HG03469 (cell line): ENCODE data around the gene DISP3.

ENCODE experiments used
- ATAC-seq: cut with Tn5 transposase; IDR thresholded peaks from one replicate; pipeline ENCODE4 v1.9.1; 2021; ENCODE audit warnings: mild to moderate bottlenecking, moderate library complexity, moderate number of reproducible peaks; ENCODE audit not compliant: unreplicated experiment

DISP3 gene

DNA sequence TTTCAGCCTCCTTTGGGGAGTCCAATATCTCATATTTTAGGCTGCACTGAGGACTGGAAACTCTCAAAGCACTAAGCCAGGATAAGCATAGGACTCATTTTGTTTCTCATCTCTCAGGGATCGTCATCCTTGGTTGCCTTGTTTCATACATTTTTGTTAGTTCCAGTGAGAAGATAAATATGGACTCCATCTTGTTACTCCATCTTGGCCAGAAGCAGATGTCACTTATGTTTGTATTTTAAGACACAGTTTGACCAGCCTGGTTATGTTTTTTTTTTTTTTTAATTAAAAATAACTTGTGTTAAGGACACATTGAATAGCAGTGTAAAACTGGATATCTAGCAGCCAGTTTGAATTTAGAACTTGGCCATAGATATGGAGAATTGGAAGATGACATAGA lies 34.7 kb downstream of the DISP3 start:
- ATAC-seq: no peak

DNA sequence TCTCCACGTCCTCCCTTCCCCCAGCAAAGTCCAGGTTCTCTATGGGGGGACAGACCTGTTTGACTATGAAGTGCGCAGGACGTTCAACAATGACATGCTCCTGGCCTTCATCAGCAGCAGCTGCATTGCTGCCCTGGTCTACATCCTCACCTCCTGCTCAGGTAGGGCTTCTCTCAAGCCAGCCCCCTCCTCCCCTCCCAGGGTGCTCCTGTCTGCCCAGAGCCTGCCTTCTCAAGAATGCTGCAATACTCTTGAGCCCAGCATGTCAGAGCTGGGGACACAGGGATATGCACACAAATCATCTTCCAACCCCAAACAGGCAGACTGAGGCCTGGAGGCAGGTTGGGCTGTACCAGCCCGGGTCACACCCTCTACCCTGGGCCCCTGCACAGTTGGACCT lies 35.4 kb downstream of the DISP3 start:
- ATAC-seq: no peak

DNA sequence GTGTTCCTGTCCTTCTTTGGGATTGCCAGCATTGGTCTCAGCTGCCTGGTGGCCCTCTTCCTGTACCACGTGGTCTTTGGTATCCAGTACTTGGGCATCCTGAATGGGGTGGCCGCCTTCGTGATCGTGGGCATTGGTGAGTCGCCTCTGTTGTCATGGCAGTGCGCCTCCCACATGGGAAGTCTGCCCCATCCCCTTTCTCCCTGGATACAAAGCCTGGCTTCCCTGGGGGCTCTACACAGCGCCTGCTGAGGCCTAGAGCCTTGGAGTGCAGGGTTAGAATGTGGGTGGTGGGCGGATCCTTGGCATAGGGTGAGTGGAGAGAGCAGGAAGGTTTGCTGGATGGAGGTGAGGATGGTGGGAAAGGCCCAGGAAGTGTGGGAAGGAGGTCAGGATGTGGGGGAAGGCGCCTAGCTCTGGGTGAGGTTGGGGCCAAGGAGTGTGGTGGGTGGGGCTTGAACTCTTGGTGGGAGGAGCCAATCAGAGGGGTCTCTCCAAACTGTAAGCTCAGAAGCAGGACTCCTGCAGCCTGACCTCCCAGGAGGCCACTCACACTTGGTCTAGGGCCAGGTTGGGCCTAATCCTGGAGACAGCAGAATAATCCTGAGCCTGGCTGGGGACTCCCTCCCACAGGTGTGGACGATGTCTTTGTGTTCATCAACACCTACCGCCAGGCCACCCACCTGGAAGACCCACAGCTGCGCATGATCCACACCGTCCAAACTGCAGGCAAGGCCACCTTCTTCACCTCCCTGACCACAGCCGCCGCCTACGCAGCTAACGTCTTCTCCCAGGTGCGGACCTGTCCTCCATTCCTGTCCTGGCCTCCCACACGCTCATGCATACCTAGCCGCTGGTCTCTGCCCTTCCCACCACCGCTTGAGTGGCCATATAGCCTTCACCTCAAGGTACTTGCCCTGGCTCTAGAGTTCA lies 36.7 kb downstream of the DISP3 start:
- ATAC-seq: no peak

DNA sequence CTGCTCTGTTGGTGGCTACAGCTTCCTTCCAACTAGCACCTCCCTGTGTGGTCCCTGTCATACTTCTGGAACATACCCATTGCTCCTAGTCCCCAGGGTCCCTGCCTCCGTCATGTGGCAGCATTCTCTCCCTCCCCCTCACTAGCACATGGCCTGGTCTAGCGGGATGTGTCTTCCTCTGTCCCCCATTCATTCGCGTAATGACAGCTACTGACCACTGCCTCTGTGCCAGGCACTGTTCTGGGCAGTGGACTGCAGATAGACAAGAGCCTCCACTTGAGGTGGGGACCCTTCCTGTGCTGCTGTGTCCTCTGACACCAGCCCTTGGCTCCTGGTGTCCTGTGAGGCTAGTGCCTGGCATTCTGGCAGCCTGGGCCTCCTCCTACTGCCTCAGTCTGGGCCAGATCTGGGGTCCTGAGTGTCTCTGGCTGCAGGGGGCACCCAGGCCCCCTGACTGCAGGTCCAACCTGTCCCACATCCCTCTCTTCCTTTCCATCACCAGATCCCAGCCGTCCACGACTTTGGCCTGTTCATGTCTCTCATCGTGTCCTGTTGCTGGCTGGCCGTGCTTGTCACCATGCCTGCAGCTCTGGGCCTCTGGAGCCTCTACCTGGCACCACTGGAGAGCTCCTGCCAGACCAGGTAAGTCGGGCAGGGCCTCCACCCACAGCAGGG lies 38.1 kb downstream of the DISP3 start:
- ATAC-seq: no peak

DNA sequence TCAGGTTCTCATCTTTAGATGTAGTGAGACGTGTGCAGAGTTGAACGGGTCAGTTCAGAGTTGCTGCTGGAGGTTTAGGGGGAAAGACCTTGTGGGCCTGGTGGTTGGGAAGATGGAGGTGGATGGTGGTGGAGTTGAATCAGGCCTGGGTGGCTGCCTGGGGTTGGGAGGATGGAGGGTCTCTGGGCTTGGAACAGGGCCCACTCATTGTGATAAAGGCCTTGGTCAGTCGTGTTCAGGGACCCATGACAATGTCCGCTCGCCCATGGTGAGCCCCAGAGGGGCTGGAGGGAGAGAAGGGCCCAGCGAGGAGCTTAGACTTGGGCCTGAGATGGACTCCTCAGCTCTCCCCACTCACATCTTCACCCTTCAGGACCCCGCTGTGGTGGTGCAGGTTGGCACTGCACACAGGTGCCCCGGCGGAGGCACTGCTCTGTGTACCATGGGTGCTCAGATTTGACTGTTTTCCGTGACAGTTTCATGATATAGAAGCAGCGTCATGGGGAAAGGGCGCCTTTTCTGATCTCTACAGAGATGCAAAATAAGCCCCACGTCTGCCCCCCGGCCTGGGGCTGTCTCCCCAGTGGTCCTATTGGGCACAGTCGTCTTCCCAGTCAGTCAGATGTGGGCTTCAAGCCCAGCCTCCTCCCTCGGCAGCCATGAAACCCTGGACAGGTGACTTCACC lies 39.2 kb downstream of the DISP3 start:
- no peak for ATAC-seq

DNA sequence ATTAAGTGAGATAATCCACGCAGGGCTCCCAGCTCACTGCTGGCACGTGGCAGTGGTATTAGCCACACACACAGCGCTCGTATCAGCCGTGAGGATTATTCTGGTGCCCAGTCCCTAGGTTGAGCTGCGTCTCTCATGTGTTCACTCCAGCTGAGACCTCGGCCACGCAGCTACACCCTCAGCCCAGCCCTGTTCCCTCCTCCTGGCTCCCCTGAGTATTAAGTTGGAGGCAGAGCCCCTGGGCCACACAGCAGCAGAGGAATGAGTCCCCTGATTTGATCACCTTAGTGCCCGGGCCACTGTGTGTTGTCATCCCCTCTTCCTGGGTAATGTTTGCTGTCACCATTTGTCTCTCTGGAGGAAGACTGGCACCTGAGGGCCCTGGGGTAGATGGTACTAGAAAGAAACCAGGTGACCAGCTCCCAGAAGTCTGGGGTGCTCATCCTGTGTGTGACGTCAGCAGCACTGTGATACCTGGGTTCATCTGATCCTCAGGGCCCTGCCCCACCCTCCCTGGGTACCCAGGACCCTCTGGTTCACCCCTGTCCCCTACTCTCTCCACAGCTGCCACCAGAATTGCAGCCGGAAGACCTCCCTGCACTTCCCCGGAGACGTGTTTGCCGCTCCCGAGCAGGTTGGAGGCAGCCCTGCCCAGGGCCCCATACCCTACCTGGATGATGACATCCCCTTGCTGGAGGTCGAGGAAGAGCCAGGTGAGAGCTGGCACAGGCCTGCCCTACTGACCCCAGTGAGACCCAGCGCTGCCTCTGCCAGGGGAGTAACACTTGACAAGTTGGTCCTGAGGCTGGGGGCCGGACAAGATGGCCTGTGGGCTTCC lies 40.1 kb downstream of the DISP3 start:
- ATAC-seq: no peak

DNA sequence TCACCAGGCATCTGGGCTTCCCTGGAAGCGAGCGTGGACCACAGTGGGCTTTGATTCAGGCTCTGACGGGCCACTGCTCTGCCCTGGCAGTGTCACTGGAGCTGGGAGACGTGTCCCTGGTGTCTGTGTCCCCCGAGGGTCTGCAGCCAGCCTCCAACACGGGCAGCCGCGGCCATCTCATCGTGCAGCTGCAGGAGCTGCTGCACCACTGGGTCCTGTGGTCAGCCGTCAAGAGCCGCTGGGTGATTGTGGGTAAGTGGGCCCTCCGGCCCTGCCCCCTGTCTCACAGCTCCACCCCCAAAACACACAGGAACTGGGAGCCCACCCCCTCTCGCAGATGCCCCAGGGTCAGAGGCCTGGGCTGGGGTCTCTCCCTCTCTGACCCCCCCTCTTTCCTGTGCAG lies 40.7 kb downstream of the DISP3 start:
- no peak for ATAC-seq

DNA sequence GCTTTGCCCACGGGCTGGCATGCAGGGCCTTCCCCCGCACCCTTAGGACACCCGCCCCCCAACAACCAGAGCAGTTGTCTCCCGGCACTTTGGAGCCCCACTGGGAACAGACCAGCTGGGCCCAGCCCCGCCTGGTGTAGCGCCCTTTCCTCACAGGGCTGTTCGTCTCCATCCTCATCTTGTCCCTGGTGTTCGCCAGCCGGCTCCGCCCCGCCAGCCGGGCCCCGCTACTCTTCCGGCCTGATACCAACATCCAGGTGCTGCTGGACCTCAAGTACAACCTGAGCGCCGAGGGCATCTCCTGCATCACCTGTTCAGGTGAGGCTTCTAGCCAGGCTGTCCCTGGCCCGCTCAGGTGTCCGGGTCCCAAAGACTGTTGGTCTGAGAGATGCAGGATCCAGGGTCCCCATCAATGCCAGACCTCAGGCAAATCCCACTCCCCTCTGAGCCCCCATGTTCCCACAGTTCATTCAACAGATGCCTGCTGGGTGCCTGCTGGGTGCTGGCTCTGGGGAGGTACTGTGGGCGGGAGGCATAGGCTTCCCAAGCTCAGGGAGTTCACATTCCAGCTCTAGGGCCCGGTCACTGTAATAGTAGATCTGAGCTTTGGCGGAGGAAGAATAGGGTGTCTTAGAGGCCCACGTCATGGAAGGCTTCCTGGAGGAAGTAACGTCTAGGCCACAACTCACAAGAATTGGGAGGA lies 41.7 kb downstream of the DISP3 start:
- ATAC-seq: no peak

DNA sequence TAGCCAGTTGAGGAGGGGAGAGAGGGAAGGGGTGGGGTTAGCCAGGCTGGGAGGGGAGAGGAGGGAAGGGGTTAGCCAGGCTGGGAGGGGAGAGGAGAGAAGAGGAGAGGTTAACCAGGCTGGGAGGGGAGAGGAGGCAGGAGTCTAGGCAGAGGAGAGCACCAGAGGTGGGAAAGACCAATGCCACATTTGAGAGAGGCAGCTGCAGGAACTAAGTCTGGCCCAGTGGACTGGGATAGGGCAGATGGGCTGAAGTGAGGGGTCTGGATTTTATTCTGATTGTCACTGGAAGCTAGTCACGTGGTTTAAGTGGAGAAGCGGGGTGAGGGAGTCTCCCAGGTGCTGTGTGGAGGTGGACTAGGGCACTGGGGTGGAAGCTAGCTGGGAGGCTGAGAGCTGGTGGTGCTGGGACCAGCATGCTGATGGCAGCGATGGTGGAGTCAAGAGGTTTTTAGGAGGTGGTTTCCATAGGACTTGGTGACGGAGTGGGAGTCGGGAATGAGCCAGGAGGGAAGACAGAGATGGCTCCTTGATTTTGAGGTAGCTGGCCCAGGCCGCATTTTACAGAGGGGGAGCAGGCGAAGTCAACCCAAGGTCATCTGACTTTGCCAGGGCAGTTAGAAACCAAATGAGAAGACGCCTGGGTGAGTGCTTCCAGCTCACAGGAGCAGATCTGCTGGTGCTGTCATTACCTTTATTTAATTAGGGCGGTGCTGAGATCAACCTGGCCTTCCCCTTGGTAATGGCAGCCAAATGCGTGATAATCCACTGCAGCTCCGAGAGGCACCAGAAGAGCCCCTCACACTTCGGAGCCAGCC lies 42.8 kb downstream of the DISP3 start:
- ATAC-seq: no peak

DNA sequence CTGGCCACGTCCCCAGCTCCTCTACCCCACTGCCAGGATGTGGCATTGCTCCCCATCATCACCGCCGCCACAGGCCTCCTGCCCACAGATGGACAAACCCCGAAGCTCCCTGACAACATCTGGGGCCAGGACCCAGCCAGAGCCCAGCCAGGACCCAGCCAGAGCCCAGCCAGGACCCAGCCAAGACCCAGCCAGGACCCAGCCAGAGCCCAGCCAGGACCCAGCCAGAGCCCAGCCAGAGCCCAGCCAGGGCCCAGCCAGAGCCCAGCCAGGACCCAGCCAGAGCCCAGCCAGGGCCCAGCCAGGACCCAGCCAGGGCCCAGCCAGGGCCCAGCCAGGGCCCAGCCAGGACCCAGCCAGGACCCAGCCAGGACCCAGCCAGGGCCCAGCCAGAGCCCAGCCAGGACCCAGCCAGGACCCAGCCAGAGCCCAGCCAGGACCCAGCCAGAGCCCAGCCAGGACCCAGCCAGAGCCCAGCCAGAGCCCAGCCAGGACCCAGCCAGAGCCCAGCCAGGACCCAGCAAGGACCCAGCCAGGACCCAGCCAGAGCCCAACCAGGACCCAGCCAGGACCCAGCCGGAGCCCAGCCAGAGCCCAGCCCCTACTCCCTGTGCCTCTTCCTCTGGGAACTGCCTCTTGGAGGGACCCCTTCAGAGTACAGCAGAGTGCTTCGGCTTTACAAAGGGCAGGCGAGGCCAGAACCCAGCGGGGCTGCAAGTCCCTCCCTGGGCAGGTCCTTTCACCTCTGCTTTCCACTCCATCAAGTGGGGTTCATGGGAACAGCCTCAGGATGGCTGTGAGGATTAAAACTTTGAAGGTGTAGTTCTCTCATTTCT lies 43.7 kb downstream of the DISP3 start:
- no peak for ATAC-seq

DNA sequence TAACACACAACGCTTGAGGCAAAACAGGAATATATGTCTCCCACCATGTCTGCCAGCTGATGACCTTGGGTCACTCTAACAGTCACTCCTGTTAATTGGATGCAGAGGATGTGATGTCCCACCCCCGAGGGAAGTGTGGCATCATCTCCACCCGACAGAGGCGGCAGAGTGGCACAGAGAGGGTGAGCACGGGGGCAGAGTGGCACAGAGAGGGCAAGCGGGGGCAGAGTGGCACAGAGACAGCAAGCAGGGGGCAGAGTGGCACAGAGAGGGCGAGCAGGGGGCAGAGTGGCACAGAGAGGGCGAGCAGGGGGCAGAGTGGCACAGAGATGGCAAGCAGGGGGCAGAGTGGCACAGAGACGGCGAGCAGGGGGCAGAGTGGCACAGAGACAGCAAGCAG lies 44.3 kb downstream of the DISP3 start:
- no peak for ATAC-seq

DNA sequence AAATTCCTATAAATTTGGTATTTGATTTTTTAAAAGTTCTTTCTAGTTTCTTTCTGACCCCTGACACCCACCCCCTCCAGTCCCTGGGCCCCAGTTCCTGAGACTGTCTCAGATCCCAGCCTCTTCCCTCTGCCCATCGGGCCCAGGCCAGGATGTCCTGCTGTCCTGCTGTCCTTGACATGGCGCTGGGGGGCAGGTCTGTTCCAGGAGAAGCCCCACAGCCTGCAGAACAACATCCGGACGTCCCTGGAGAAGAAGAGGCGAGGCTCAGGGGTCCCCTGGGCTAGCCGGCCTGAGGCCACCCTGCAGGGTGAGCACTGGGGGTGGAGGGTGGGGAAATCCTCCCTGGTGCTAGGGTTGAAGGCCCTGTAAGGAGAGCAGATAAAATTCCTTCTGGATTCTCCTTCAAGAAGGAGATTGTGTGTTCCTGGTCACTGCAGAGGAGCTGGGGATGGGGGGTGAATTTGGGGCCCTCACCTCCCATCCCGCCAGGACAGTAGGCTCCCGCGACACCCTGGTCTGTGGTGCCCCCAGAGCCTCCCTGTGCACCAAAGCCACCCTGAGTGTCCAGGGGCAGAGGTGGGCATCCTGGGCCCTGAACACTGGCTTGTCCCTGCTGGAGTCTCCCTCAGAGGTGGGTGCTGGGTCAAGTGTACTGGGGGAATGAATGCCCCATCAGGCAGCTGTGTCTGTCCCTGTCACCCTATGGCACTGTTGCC lies 45.0 kb downstream of the DISP3 start:
- no peak for ATAC-seq

DNA sequence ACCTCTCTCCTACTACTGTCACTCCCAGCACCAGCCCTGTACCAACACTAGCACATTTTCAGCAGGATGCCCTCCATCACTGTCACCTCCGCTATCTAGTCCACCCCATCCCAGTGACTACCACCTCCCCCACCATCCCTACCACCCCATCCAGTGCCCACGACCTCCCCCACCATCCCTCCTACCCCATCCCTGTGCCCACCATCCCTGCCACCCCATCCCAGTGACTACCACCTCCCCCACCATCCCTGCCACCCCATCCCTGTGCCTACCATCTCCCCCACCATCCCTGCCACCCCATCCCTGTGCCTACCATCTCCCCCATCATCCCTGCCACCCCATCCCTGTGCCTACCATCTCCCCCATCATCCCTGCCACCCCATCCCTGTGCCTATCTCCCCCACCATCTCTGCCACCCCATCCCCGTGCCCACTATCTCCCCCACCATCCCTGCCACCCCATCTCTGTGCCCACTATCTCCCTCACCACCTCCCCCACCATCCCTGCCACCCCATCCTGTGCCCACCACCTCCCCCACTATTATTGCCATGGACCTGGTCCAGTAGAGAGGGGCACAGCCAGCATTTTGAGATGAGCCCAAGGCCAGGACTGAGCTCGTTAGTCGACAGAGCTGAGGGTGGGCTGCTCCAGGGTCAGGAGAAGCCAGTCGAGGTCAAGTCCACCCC lies 45.7 kb downstream of the DISP3 start:
- no peak for ATAC-seq

DNA sequence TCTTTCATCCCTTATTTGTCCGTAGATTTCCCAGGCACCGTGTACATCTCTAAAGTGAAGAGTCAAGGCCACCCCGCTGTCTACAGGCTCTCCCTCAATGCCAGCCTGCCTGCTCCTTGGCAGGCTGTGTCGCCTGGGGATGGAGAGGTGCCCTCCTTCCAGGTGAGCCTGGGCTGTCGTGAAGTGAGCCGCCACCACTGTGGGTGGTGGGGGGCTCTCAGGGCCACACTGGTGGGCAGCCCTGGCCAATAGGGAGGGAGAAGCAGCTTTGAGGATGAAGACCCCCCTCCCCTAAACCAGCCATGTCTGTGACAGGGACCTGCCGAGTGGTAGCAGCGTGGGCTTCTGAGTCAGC lies 46.2 kb downstream of the DISP3 start:
- no peak for ATAC-seq

DNA sequence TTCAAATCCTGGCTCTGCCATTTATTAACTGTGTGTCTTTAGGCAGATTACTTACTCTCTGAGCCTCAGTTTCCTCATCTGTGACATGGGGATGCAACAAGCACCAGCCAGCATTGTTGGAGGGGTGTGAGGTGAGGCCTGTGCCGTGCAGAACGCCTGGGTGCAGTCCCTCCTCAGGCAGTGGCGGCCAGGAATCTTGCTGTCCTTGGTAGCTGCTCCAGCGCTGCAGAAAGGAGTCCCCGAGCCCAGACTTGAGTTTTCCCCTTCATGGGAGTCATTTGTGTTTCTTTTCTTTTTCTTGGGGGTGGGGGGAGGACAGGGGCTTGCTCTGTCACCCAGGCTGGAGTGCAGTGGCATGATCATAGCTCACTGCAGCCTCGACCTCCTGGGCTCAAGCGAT lies 46.6 kb downstream of the DISP3 start:
- no peak for ATAC-seq

DNA sequence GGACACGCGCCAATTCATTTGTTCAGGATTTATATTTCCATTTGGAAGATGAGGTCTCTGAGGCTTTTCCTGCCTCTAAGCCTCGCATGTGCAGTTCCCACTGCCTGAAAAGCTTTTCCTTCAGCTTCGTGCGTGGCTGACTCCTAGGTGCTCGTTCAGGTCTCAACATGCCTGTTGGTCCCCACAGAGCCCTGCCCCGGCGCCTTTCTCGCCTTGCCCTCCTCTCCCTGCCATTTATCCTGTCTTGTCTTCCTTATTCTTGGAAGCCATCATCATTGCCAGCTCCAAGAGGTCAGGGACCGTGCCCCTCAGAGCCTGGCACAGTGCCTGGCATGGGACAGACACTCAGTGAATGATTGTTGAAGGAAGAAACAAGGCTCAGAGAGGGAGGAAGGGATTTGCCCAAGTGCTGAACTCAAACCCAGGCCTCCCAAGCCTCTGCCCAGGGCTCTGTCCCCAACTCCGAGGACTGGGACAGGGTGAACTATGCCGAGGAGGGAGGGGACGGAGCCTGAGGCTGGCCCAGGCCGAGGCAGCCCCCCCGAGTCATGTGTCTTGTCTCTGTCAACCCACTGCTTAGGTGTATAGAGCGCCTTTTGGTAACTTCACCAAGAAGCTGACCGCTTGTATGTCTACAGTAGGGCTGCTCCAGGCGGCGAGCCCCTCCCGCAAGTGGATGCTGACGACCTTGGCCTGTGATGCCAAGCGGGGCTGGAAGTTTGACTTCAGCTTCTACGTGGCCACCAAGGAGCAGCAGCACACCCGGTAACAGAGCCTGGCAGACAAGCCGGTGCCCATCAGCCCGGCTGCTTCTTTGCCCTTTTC lies 47.3 kb downstream of the DISP3 start:
- no peak for ATAC-seq
